ENCODE data around the gene MRPS27.

GRCh38 chr5:72197393-72197792 lies 122.6 kb downstream of the MRPS27 start:
- TF ChIP-seq EZH2 (IDR thresholded peaks at IDR 0.05; ENCODE audit: borderline replicate concordance, low read depth, low read length, poor library complexity, severe bottlenecking): no peak
- TF ChIP-seq, protein P1, sequence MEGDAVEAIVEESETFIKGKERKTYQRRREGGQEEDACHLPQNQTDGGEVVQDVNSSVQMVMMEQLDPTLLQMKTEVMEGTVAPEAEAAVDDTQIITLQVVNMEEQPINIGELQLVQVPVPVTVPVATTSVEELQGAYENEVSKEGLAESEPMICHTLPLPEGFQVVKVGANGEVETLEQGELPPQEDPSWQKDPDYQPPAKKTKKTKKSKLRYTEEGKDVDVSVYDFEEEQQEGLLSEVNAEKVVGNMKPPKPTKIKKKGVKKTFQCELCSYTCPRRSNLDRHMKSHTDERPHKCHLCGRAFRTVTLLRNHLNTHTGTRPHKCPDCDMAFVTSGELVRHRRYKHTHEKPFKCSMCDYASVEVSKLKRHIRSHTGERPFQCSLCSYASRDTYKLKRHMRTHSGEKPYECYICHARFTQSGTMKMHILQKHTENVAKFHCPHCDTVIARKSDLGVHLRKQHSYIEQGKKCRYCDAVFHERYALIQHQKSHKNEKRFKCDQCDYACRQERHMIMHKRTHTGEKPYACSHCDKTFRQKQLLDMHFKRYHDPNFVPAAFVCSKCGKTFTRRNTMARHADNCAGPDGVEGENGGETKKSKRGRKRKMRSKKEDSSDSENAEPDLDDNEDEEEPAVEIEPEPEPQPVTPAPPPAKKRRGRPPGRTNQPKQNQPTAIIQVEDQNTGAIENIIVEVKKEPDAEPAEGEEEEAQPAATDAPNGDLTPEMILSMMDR (conservative IDR thresholded peaks at IDR 0.05; ENCODE audit: low read depth, low read length): no peak

All from A673 (cell line).